C4-2B (cell line): ENCODE data around the gene TANC1.

ENCODE experiments used
- H3K27ac ChIP-seq: fragments of 450-650 bp; 2 replicates; pipeline ENCODE4 v1.5.1; 2017
- ZFX ChIP-seq: fragments of 450-650 bp; IDR thresholded peaks from 2 replicates; pipeline ENCODE4 v1.6.1; 2017
- TF ChIP-seq, protein P1 (sequence below): fragments of 450-650 bp; conservative IDR thresholded peaks from 2 replicates; pipeline ENCODE4 v1.5.1; 2017; ENCODE audit warnings: mild to moderate bottlenecking

Gene TANC1

DNA sequence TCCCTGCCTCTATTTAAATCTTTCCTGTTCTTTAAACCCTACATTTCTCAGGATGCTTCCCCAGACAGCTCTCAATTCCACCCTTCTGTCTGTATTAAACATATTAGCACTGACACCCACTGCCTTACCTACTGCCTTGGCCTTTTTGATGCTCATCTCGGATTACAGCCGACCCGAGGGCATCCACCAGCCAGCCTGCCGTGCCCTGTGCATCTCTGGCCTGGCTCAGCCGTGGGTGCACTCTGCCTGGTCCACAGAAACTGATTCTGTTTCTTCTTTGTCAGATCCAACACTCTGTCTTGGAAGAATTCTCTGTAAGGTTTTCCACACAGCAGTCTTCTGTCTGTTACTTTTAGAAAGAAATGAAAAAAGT lies 27.2 kb downstream of the TANC1 start:
- no peak for TF ChIP-seq ZFX
- TF ChIP-seq, protein P1, sequence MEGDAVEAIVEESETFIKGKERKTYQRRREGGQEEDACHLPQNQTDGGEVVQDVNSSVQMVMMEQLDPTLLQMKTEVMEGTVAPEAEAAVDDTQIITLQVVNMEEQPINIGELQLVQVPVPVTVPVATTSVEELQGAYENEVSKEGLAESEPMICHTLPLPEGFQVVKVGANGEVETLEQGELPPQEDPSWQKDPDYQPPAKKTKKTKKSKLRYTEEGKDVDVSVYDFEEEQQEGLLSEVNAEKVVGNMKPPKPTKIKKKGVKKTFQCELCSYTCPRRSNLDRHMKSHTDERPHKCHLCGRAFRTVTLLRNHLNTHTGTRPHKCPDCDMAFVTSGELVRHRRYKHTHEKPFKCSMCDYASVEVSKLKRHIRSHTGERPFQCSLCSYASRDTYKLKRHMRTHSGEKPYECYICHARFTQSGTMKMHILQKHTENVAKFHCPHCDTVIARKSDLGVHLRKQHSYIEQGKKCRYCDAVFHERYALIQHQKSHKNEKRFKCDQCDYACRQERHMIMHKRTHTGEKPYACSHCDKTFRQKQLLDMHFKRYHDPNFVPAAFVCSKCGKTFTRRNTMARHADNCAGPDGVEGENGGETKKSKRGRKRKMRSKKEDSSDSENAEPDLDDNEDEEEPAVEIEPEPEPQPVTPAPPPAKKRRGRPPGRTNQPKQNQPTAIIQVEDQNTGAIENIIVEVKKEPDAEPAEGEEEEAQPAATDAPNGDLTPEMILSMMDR: no peak
- peak overlapping the region; percentile 26 for H3K27ac ChIP-seq

GRCh38 chr2:158996378-158996993 lies 28.0 kb downstream of the TANC1 start:
- H3K27ac ChIP-seq: peak overlapping the region; percentile 26; the same call in 1 of the 2 replicates
- TF ChIP-seq, protein P1: peak; percentile 41
- TF ChIP-seq ZFX: no peak

DNA sequence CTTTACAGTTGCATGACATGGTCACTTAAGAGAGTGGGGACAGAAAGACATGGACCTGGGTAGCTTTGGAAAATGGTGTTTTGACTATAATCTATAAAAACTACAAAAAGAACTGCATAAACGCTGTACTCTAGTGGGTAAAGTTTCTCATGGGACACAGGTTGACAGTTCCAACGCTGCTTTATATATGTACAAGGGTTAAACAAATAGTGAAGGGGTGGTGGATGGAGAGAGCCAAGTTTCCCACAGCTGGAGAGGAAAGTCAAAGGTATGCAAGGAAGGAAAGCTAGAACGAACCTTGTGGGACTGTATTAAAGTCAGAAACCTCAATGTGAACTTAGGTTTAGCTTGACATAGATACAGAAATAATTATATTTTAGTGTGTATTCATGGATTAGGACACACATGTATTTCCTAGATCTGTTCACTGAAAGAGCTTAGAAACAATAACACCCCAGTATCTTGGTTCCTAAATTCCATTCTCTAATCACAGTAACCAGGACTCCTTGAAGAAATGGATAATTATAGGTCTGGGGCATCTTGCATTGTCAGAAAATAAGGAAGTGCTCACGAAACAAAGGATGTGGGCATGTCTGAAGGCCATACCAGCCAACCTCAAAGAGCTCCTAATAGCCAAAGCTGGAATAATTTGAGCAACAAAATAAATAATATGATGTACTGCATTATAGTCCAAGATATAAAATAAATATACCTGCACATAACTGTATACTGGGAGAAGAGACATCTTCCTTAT lies 28.8 kb downstream of the TANC1 start:
- no peak for TF ChIP-seq ZFX
- TF ChIP-seq, protein P1: no peak

DNA sequence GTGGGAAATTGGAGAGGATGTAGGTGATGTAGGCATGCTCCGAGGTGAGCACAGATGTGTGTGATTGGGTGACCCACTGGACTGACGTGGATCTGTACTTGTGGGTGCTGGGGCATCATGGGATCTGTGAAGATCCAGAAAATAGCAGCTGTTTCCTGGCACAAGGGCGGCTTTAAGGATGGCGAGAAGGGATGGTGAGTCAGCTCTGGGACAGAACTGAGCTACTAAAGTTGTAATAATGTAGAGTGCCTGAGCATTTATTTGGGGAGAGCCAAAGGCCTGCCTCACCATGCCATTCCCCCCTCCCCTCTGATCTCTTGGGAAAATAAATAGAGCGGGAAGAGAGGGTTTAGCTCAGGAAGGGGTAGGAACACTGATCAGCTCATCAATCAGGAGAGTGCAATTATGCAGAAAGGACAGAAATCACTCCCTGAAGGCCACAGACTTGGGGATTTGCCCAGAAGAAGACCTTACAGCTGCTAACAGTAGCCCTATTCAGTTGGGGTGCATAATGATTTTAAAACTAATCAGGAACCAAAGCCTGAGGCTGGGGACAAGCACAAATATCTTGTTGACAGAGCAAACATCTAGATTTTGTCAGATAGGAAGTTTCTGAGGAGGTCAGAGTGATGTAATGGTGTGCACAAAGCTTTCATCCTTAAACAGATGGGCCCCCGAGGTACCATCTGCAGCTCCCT lies 30.3 kb downstream of the TANC1 start:
- TF ChIP-seq ZFX: no peak
- TF ChIP-seq, protein P1: no peak

More for the DNA sequence above, 28.8 kb downstream of the TANC1 start:
- no peak overlapping the region for H3K27ac ChIP-seq

DNA sequence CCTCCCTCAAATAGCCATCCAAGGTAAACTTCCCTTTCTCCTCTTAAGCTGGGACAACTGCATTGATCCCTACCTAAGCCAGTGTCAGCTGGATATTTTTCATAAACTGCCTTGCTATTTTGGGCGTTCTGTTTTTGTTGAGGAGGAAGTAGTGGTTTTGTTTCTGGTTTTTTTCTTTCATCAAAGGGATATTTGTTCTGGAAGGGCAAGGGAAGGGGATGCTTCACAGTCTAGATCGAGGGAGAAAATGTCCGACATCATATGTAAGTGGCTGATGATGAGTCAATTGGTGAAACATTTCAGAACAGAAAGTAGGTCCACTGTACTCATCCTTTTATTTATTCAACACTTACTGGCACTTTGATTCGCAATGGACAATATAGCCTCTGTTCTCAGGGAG lies 31.0 kb downstream of the TANC1 start:
- peak overlapping the region; percentile 50 for H3K27ac ChIP-seq
- TF ChIP-seq, protein P1: no peak
- TF ChIP-seq ZFX: no peak

More for the DNA sequence above, 30.3 kb downstream of the TANC1 start:
- peak overlapping the region; percentile 75 for H3K27ac ChIP-seq

DNA sequence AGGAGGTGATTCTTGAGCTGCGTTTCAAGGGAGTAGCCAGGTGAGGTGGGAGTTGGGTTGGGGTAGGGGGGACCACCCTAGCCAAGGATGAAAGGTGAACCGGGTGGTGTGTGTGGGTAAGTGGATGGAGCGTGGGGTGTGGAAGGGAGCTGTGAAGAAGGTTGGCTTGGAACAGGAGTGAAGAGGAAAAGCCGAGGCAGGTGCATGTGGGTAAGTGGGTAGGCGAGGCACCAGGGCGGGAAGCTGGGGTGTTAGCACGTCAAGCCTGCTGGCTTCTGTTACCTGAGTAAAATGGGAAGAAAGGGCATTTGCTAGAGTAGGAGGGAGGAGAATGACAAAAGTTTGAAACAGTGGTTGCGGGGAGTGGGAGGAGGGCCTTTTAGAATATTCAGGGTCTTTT lies 31.6 kb downstream of the TANC1 start:
- TF ChIP-seq, protein P1: no peak
- no peak for TF ChIP-seq ZFX
- peak overlapping the region; percentile 50 for H3K27ac ChIP-seq
